GM18909 (cell line): ENCODE measurements around the gene TBC1D10A.
A peak's percentile ranks its signal among the peaks of the same experiment; 100 is the strongest.

Experiments
- ATAC-seq: cut with Tn5 transposase; IDR thresholded peaks from one replicate; pipeline ENCODE4 v1.9.1; 2021; ENCODE audit warnings: mild to moderate bottlenecking; ENCODE audit not compliant: unreplicated experiment, poor library complexity

TBC1D10A gene

GRCh38 chr22:30305519-30305905 is 21.2 kb downstream of the TBC1D10A start:
- ATAC-seq, result no peak

- ATAC-seq, result no peak
Observed at GRCh38 chr22:30304495-30305244, 22.1 kb downstream of the TBC1D10A start.

GRCh38 chr22:30302810-30303138 is 24.0 kb downstream of the TBC1D10A start:
- ATAC-seq, result no peak

GRCh38 chr22:30301995-30302809 is 24.5 kb downstream of the TBC1D10A start:
- no peak for ATAC-seq

- no peak for ATAC-seq
Observed at GRCh38 chr22:30299322-30299721, 27.4 kb downstream of the TBC1D10A start.

GRCh38 chr22:30297991-30298701 is 28.6 kb downstream of the TBC1D10A start:
- no peak for ATAC-seq

GRCh38 chr22:30297276-30297990 is 29.3 kb downstream of the TBC1D10A start:
- no peak for ATAC-seq

GRCh38 chr22:30296833-30297232 is 29.9 kb downstream of the TBC1D10A start:
- no peak for ATAC-seq

- no peak for ATAC-seq
Observed at GRCh38 chr22:30296324-30296723, 30.4 kb downstream of the TBC1D10A start.

GRCh38 chr22:30295576-30295975 is 31.2 kb downstream of the TBC1D10A start:
- ATAC-seq, result no peak

GRCh38 chr22:30294830-30295229 is 31.9 kb downstream of the TBC1D10A start:
- ATAC-seq, result no peak

GRCh38 chr22:30294066-30294465 is 32.7 kb downstream of the TBC1D10A start:
- ATAC-seq, result no peak

- no peak for ATAC-seq
Observed at GRCh38 chr22:30293026-30293425, 33.7 kb downstream of the TBC1D10A start.

- ATAC-seq, result no peak
Observed at GRCh38 chr22:30292069-30292970, 34.4 kb downstream of the TBC1D10A start.

GRCh38 chr22:30291058-30291892 is 35.5 kb downstream of the TBC1D10A start:
- no peak for ATAC-seq

GRCh38 chr22:30290342-30291057 is 36.2 kb downstream of the TBC1D10A start:
- ATAC-seq, result peak; percentile 25

GRCh38 chr22:30289980-30290313 is 36.8 kb downstream of the TBC1D10A start:
- ATAC-seq, result peak; percentile 12
